Cardiac muscle cell (in vitro differentiated cells and primary cell): Measurements from ENCODE around the gene HADHB. TPM values are rescaled to one million over a fixed set of nuclear protein-coding genes. Genes with fewer than 3 reads are reported as not detected.

Experiments
- DNase-seq, 2 donors: peaks; one replicate each; pipeline versions ENCODE4 v3.0.0 to v3.0.0-alpha.2; 2010 to 2017; ENCODE audit warnings: low read depth in 1 of 2, low spot score in 1 of 2
- H3K27ac ChIP-seq: fragments of 200-600 bp; sonication (generic); 2 replicates; pipeline ENCODE4 v1.5.1; 2016
- H3K27me3 ChIP-seq: fragments of 200-600 bp; sonication (generic); 2 replicates; pipeline ENCODE4 v1.6.0; 2016; ENCODE audit warnings: control low read depth
- H3K36me3 ChIP-seq: fragments of 200-600 bp; sonication (generic); 2 replicates; pipeline ENCODE4 v1.5.1; 2016; ENCODE audit warnings: control low read depth
- H3K4me1 ChIP-seq: fragments of 200-600 bp; sonication (generic); 2 replicates; pipeline ENCODE4 v1.8.1; 2017; ENCODE audit warnings: low read depth, mild to moderate bottlenecking, mixed run types
- H3K4me3 ChIP-seq: fragments of 200-600 bp; sonication (generic); 2 replicates; pipeline ENCODE4 v1.5.1; 2016; ENCODE audit warnings: mild to moderate bottlenecking
- H3K9me3 ChIP-seq: fragments of 200-600 bp; sonication (generic); 2 replicates; pipeline ENCODE4 v1.5.1; 2017; ENCODE audit warnings: low read depth, mild to moderate bottlenecking, control low read depth
- polyA plus RNA-seq: library from polyadenylated mRNA; unstranded; fragments of >200 nt; fragmentation: Nextera tagmentation; extraction: Ambion mirVana; gene quantifications from 2 replicates; pipeline ENCODE4 v1.2.1, GENCODE V29; 2016
- total RNA-seq: library from RNA; depleted of rRNA; stranded (reverse); fragments of >200 nt; gene quantifications from 2 replicates; pipeline ENCODE4 v1.2.3, GENCODE V29; 2016
- TF ChIP-seq, protein P1 (sequence below): IDR thresholded peaks from 2 replicates; pipeline ENCODE4 v1.5.1; 2012; ENCODE audit warnings: low read depth, mild to moderate bottlenecking, low read length

The HADHB gene
- total and polyA plus RNA-seq, 2 experiments from 2014 or later: 108 to 229 TPM

- DNase-seq: no peak
- no peaks in the 10 kb centered on the region for H3K4me1 ChIP-seq
- H3K9me3 ChIP-seq: no peaks in the 10 kb centered on the region
- H3K27ac ChIP-seq: no peak overlapping the region
- TF ChIP-seq, protein P1, sequence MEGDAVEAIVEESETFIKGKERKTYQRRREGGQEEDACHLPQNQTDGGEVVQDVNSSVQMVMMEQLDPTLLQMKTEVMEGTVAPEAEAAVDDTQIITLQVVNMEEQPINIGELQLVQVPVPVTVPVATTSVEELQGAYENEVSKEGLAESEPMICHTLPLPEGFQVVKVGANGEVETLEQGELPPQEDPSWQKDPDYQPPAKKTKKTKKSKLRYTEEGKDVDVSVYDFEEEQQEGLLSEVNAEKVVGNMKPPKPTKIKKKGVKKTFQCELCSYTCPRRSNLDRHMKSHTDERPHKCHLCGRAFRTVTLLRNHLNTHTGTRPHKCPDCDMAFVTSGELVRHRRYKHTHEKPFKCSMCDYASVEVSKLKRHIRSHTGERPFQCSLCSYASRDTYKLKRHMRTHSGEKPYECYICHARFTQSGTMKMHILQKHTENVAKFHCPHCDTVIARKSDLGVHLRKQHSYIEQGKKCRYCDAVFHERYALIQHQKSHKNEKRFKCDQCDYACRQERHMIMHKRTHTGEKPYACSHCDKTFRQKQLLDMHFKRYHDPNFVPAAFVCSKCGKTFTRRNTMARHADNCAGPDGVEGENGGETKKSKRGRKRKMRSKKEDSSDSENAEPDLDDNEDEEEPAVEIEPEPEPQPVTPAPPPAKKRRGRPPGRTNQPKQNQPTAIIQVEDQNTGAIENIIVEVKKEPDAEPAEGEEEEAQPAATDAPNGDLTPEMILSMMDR: no peak
- H3K4me3 ChIP-seq: no peak overlapping the region
- no peaks in the 10 kb centered on the region for H3K27me3 ChIP-seq
- H3K36me3 ChIP-seq: no peaks in the 10 kb centered on the region
Measured at GRCh38 chr2:26312471-26312870, 67.7 kb downstream of the HADHB start.

DNA sequence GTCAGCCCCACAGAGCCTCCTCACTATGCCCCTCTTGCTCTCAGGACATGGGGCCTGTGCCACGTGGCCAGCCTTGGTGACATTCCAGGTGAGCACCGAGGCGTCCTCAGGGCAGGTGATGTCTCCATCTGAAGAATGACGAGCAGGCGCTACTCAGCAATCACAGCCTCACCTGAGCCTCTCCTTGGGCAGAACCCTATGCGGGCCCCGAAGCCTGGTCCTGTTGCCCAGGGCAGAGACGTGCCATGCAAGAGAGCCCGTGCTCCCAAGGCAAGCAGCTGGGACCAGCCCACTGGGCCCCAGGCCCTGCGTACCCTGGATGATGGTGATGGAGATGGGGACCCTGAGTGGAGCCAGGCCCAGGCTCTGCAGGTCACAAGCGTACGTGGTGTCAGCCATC is 68.7 kb downstream of the HADHB start:
- no peaks in the 10 kb centered on the region for H3K27me3 ChIP-seq
- no peaks in the 10 kb centered on the region for H3K4me1 ChIP-seq
- TF ChIP-seq, protein P1: no peak
- no peaks in the 10 kb centered on the region for H3K9me3 ChIP-seq
- H3K36me3 ChIP-seq: no peaks in the 10 kb centered on the region
- no peak for DNase-seq
- H3K27ac ChIP-seq: no peak overlapping the region
- H3K4me3 ChIP-seq: no peak overlapping the region

DNA sequence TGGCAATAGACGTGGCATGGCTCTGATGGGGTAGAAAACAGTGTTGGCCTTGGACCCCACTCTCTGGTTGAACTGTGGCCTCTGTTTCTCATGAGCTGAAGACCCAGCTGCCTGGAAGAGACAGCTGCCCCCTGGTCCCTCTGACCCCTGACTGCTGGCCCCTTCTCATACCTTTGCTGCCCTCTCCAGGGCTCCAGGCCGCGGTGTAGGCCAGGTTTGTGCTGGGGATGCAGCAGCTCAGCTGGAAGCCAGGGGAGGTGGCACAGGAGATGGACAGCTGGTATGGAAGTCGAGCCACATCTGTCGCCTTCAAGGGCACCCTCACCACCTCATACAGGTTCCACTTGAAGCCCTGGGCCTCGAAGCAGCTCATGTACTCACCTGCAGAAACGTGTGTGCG is 69.5 kb downstream of the HADHB start:
- no peak for DNase-seq
- H3K9me3 ChIP-seq: no peaks in the 10 kb centered on the region
- H3K27me3 ChIP-seq: no peaks in the 10 kb centered on the region
- no peak overlapping the region for H3K27ac ChIP-seq
- TF ChIP-seq, protein P1: no peak
- no peaks in the 10 kb centered on the region for H3K36me3 ChIP-seq
- no peaks in the 10 kb centered on the region for H3K4me1 ChIP-seq
- H3K4me3 ChIP-seq: no peak overlapping the region

- H3K36me3 ChIP-seq: no peaks in the 10 kb centered on the region
- H3K27me3 ChIP-seq: peaks cover 1% of the 10 kb centered on the region
- no peaks in the 10 kb centered on the region for H3K4me1 ChIP-seq
- TF ChIP-seq, protein P1: peak; percentile 7
- no peak overlapping the region for H3K27ac ChIP-seq
- H3K9me3 ChIP-seq: no peaks in the 10 kb centered on the region
- DNase-seq: no peak
- no peak overlapping the region for H3K4me3 ChIP-seq
Measured at GRCh38 chr2:26316041-26316440, 71.3 kb downstream of the HADHB start.

DNA sequence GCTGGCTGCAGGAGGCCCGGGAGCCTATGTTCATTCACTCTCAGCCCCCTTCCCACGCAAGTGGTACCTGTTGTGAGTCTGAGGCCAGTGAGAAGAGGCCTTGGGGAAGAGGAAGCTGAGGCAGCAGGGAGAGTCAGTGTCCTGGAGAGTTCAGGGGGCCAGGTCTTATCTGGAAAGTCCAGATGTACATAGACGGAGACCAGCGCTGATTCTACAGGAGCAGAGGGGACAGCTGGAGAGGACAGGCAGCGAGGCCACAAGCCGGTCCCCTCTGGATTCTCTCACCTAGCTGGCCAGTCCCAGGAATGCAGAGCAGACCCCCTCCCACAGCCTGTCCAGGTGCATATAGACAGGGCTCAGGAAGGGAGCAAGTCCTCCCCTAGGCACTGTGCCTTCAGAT is 72.1 kb downstream of the HADHB start:
- Histone ChIP-seq H3K4me3 (no peak overlapping the region), H3K27me3 (peaks cover 6% of the 10 kb centered on the region), H3K4me1 (no peaks in the 10 kb centered on the region), H3K9me3 (no peaks in the 10 kb centered on the region), H3K27ac (no peak overlapping the region), H3K36me3 (no peaks in the 10 kb centered on the region)
- TF ChIP-seq, protein P1: no peak
- DNase-seq: no peak
